SJCRH30 (cell line): ENCODE results near the gene FUT4. TPM values are rescaled to one million over a fixed set of nuclear protein-coding genes. Genes with fewer than 3 reads are reported as not detected.
"Not testable (repeated sequence)": the region's sequence is repeated elsewhere in the genome, so short reads cannot be mapped to it uniquely, and the experiment has no call there.

ENCODE experiments used
- DNase-seq, 2 experiments: peaks; one replicate each; pipeline ENCODE4 v3.0.0-alpha.2; 2015 to 2020
- H3K27ac ChIP-seq: fragments of 250-450 bp; sonication (Bioruptor Pico); 2 replicates; pipeline ENCODE4 v1.5.1; 2020; ENCODE audit warnings: mild to moderate bottlenecking, moderate library complexity
- H3K27me3 ChIP-seq: fragments of 250-450 bp; sonication (Bioruptor Pico); 2 replicates; pipeline ENCODE4 v1.5.1; 2020; ENCODE audit warnings: mild to moderate bottlenecking, moderate library complexity
- H3K36me3 ChIP-seq: fragments of 250-450 bp; sonication (Bioruptor Pico); 2 replicates; pipeline ENCODE4 v1.5.1; 2020; ENCODE audit warnings: mild to moderate bottlenecking, moderate library complexity
- H3K4me1 ChIP-seq: fragments of 250-450 bp; sonication (Bioruptor Pico); 2 replicates; pipeline ENCODE4 v1.5.1; 2020; ENCODE audit warnings: mild to moderate bottlenecking, moderate library complexity
- H3K4me3 ChIP-seq: fragments of 250-450 bp; sonication (Bioruptor Pico); 2 replicates; pipeline ENCODE4 v1.5.1; 2020; ENCODE audit warnings: mild to moderate bottlenecking, moderate library complexity
- H3K9me3 ChIP-seq: fragments of 250-450 bp; sonication (Bioruptor Pico); replicated peaks from 2 replicates; pipeline ENCODE4 v1.5.1; 2020; ENCODE audit warnings: mild to moderate bottlenecking, moderate library complexity
- total RNA-seq: library from RNA; depleted of rRNA; stranded (reverse); fragments of >200 nt; shearing (Covaris generic); gene quantifications from 2 replicates; pipeline ENCODE4 v1.2.3, GENCODE V29; 2014

The FUT4 gene
- total RNA-seq, 1 experiment from 2014 or later = 0.42 TPM

- H3K4me3 ChIP-seq = no peak overlapping the region
- no peaks in the 10 kb centered on the region for H3K36me3 ChIP-seq
- no peak overlapping the region for H3K27ac ChIP-seq
- no peaks in the 10 kb centered on the region for H3K4me1 ChIP-seq
- no peak for DNase-seq
- H3K27me3 ChIP-seq = no peaks in the 10 kb centered on the region
- no peaks in the 10 kb centered on the region for H3K9me3 ChIP-seq
Measured at GRCh38 chr11:94546886-94547285, 3.2 kb downstream of the FUT4 start.

- Histone ChIP-seq H3K9me3 (no peaks in the 10 kb centered on the region), H3K36me3 (no peaks in the 10 kb centered on the region), H3K4me3 (no peak overlapping the region), H3K27ac (no peak overlapping the region), H3K4me1 (no peaks in the 10 kb centered on the region), H3K27me3 (no peaks in the 10 kb centered on the region)
- no peak for DNase-seq
Measured at GRCh38 chr11:94549146-94549545, 5.4 kb downstream of the FUT4 start.

- Histone ChIP-seq H3K27ac (no peak overlapping the region), H3K36me3 (no peaks in the 10 kb centered on the region), H3K9me3 (no peaks in the 10 kb centered on the region), H3K4me3 (no peak overlapping the region), H3K4me1 (no peaks in the 10 kb centered on the region), H3K27me3 (no peaks in the 10 kb centered on the region)
- DNase-seq = no peak
Measured at GRCh38 chr11:94550513-94550912, 6.8 kb downstream of the FUT4 start.

DNA sequence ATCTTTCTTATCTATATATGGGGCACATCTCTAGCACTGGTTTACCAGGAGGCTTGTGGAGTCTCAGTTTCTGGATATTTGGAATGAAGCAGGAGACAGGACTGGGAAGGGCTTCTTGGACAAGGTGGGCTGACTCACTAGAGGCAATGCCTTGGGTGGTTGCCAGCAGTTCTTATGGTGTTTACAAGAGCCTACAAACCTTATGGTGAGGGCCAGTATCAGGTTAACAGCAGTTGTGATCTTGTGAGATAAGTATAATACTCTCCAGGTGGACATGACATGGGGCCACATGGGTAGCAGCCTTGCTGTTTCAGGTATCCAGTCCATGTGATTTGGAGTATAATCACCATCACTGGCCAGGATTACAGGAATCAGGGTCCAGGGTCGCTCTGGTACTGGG lies 10.2 kb downstream of the FUT4 start:
- Histone ChIP-seq H3K4me1 (no peaks in the 10 kb centered on the region), H3K4me3 (no peak overlapping the region), H3K36me3 (no peaks in the 10 kb centered on the region), H3K27me3 (no peaks in the 10 kb centered on the region), H3K9me3 (no peaks in the 10 kb centered on the region), H3K27ac (no peak overlapping the region)
- DNase-seq = peak; percentile 26 to 38

DNA sequence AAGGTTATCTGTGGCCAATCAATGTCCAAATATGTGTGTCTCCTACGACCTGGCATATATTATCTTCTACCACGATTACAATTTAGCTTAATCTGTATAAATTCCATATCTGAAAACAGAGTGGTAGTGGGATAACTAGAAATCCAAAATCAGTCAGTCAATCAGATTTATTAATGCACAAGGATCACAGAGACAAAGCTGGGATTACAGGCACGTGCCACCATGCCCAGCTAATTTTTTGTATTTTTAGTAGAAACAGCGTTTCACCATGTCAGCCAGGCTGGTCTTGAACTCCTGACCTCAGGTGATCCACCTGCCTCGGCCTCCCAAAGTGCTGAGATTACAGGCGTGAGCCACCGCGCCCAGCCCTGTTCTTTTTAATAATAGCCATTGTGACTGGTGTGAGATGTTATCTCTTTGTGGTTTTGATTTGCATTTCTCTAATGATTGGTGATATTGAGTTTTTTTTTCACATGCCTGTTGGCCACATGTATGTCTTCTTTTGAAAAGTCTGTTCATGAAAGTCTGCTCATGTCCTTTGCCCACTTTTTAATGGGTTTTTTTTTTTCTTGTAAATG lies 12.1 kb downstream of the FUT4 start:
- not testable (repeated sequence) for H3K4me1 ChIP-seq, DNase-seq, H3K36me3 ChIP-seq, H3K4me3 ChIP-seq, H3K27ac ChIP-seq, H3K9me3 ChIP-seq, H3K27me3 ChIP-seq

- no peaks in the 10 kb centered on the region for H3K36me3 ChIP-seq
- H3K27ac ChIP-seq = no peak overlapping the region
- H3K9me3 ChIP-seq = no peaks in the 10 kb centered on the region
- H3K4me1 ChIP-seq = no peaks in the 10 kb centered on the region
- no peak for DNase-seq
- H3K27me3 ChIP-seq = no peaks in the 10 kb centered on the region
- H3K4me3 ChIP-seq = no peak overlapping the region
Measured at GRCh38 chr11:94557421-94557820, 13.7 kb downstream of the FUT4 start.

DNA sequence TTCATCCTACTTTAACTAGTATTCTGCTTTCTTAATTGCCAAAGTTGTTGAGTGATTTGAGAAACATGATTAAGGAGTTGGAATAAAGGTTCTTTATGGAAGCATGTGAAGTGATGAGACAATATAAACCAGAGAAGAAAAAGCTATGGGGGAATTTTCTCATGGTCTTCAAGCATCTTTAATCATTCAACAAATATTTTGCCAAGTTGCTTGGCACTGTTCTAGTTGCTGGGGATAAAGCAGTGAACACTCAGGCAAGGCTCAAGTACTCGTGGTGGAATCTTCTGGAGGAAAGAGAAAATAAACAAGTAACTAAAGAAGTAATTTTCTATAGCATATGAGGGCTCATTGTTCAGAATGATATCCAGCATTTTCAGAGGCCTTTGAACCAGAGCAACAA lies 14.3 kb downstream of the FUT4 start:
- H3K4me3 ChIP-seq = no peak overlapping the region
- no peaks in the 10 kb centered on the region for H3K9me3 ChIP-seq
- no peaks in the 10 kb centered on the region for H3K27me3 ChIP-seq
- H3K36me3 ChIP-seq = no peaks in the 10 kb centered on the region
- no peak for DNase-seq
- H3K27ac ChIP-seq = no peak overlapping the region
- H3K4me1 ChIP-seq = no peaks in the 10 kb centered on the region

DNA sequence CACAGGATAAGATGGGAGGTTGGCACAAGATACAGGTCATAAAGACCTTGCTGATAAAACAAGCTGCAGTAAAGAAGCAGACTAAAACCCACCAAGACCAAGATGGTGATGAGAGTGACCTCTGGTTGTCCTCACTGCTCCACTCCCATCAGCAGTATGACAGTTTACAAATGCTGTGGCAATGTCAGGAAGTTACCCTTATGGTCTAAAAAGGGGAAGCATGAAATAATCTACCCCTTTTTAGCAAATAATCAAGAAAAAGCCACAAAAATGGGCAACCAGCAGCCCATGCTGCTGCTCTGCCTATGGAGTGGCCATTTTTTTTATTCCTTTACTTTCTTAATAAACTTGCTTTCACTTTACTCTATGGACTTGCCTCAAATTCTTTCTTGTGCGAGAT lies 14.7 kb downstream of the FUT4 start:
- H3K27ac ChIP-seq = no peak overlapping the region

DNA sequence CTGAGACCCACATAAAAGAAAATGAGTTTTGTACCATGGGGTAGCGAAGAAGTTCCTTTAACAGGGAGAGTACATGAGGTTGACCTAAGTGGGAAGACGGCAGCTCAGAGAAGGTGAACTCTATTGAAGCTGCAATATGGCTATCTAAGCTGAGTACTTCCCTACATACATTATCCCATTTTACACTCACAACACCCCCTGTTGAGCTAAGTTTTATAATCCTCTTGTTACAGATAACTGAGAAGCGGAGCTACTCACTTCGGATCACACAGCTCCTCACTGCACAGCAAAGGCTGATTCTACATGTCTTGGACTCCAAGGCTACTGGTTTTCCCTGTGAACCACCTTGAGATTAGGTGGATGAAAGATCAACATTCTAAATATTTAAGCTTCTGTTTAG lies 15.2 kb downstream of the FUT4 start:
- H3K9me3 ChIP-seq = no peaks in the 10 kb centered on the region
- no peaks in the 10 kb centered on the region for H3K27me3 ChIP-seq
- H3K4me1 ChIP-seq = no peaks in the 10 kb centered on the region
- H3K4me3 ChIP-seq = no peak overlapping the region
- no peaks in the 10 kb centered on the region for H3K36me3 ChIP-seq
- DNase-seq = no peak
- no peak overlapping the region for H3K27ac ChIP-seq

More for the DNA sequence above, 14.7 kb downstream of the FUT4 start:
- no peak for DNase-seq
- H3K4me3 ChIP-seq = no peak overlapping the region
- no peaks in the 10 kb centered on the region for H3K36me3 ChIP-seq
- no peaks in the 10 kb centered on the region for H3K27me3 ChIP-seq
- H3K4me1 ChIP-seq = no peaks in the 10 kb centered on the region
- H3K9me3 ChIP-seq = no peaks in the 10 kb centered on the region

DNA sequence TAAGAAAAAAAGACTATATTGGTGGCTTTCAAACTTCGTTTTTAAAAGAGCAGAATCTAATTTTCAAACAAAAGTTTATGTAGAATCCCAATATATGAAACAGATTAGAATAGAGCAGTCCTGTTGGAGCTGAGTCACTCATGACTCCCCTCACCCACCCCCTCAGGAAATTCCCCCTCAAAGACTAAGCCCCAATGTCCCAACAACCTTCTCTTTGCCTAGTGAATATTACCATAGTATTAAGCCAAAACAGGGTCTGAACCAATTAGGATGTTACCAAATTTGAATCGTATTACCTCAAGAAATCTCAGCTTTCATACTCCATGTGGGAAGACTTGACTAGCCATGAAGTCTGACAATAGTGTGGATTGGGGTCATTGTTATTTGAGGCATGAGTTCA lies 15.6 kb downstream of the FUT4 start:
- no peak overlapping the region for H3K27ac ChIP-seq
- no peak for DNase-seq
- no peaks in the 10 kb centered on the region for H3K4me1 ChIP-seq
- H3K4me3 ChIP-seq = no peak overlapping the region
- no peaks in the 10 kb centered on the region for H3K9me3 ChIP-seq
- no peaks in the 10 kb centered on the region for H3K27me3 ChIP-seq
- H3K36me3 ChIP-seq = no peaks in the 10 kb centered on the region

GRCh38 chr11:94560834-94561233 lies 17.1 kb downstream of the FUT4 start:
- Histone ChIP-seq H3K27me3 (no peaks in the 10 kb centered on the region), H3K27ac (no peak overlapping the region), H3K36me3 (no peaks in the 10 kb centered on the region), H3K4me3 (no peak overlapping the region), H3K4me1 (no peaks in the 10 kb centered on the region), H3K9me3 (no peaks in the 10 kb centered on the region)
- no peak for DNase-seq

- no peak for DNase-seq
- H3K4me3 ChIP-seq = no peak overlapping the region
- H3K27ac ChIP-seq = no peak overlapping the region
- no peaks in the 10 kb centered on the region for H3K4me1 ChIP-seq
- no peaks in the 10 kb centered on the region for H3K36me3 ChIP-seq
- no peaks in the 10 kb centered on the region for H3K9me3 ChIP-seq
- H3K27me3 ChIP-seq = no peaks in the 10 kb centered on the region
Measured at GRCh38 chr11:94563176-94563847, 19.6 kb downstream of the FUT4 start.

DNA sequence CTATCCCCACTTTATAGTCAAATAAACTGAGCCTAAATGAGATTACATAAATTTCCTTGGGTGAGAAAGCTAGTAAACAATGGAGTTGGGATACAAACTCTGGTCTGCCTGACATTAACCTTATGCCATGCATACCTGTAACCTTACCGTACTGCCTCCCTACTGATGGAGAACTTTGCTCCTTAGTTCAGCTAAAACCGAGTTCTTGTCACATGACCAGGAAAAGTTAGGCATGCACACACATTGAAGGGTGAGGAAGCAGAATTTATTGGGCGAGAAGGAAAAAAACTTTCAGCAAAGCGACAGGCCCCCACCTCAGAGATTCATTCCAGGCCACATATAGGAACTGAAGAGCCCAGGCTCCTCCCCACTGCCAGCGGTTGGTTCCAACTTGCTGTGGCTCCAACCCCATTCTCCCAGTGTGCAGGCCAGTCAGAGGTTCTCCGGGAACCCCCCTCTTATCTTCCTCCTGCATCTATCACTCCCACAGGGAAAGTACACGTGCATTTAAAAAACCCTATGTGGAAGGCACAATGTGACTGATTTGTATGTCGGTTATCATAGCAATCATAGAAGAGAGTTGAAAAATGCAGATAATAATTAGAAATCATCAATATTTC lies 20.2 kb downstream of the FUT4 start:
- H3K27ac ChIP-seq = no peak overlapping the region
- DNase-seq = no peak
- no peaks in the 10 kb centered on the region for H3K36me3 ChIP-seq
- H3K4me3 ChIP-seq = no peak overlapping the region
- H3K9me3 ChIP-seq = no peaks in the 10 kb centered on the region
- no peaks in the 10 kb centered on the region for H3K27me3 ChIP-seq
- no peaks in the 10 kb centered on the region for H3K4me1 ChIP-seq

GRCh38 chr11:94567181-94567670 lies 23.5 kb downstream of the FUT4 start, which contains the start of gene PIWIL4:
Gene PIWIL4 (plus strand): TSS chr11:94567368. CDS start chr11:94567519, 151 bp downstream.
- no peak within 1 kb of the TSS for H3K27ac ChIP-seq
- DNase-seq = no peak
- H3K4me3 ChIP-seq = no peak within 1 kb of the TSS
- no peaks in the 10 kb centered on the region for H3K4me1 ChIP-seq
- H3K9me3 ChIP-seq = no peaks in the 10 kb centered on the region
- no peaks in the 10 kb centered on the region for H3K36me3 ChIP-seq
- H3K27me3 ChIP-seq = no peaks in the 10 kb centered on the region

DNA sequence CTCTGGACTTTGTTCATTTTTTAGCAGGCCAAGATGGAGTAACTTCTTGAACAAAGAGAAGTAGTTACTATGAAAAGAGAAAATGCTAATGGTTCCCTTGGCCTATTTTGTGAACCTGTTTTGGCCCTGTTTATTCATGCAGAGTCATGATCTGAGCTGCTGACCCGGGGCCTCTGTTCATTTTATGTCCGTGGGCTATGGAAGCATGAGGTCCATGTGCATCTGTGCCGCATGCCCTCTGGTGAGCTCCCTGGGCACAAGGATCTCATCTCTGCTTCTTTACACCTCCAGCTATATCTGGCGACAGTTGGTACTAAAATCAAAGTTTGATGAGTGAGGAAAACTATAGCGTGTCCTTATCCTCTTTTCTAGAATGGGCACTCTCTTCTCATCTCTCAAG lies 24.5 kb downstream of the FUT4 start:
- Histone ChIP-seq H3K4me1 (no peaks in the 10 kb centered on the region), H3K4me3 (no peak overlapping the region), H3K36me3 (no peaks in the 10 kb centered on the region), H3K9me3 (no peaks in the 10 kb centered on the region), H3K27me3 (no peaks in the 10 kb centered on the region), H3K27ac (no peak overlapping the region)
- no peak for DNase-seq
